ENCODE measurements around the gene TMEM156.

TMEM156 gene

DNA sequence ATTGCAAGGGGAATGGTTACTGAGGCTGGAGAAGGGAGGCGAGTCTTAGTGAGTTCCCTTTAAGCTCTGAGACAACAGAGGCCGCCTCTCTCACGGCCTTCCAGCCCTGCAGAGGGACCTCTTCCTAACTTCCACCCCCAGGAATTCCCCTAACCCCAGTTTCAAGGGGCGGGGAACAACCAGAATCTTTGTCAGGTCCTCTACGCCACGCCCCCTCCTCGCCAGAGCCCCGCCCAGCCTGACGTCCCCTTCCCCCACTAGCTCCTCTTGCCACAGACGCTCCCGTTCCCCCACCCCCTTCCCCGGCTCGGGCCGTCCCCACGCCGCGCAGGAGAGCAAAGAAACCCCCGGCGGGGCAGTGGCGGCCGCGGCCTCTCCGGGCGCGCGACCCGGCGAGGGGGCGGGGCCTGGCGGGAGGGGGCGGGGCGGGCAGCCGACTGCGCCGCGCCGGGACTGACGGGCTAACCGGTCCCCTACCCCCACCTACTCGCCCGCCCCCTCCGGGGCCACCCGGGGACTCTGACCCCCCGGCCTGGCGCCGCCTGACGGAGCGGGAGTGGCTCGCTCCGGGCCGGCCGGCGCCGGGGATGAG lies 12.3 kb upstream of the TMEM156 start:
- ATAC-seq (ENCODE audit: insufficient read depth, low read depth) (peak; percentile 79), DNase-seq (peak; percentile 89)
- TF ChIP-seq, protein P1, sequence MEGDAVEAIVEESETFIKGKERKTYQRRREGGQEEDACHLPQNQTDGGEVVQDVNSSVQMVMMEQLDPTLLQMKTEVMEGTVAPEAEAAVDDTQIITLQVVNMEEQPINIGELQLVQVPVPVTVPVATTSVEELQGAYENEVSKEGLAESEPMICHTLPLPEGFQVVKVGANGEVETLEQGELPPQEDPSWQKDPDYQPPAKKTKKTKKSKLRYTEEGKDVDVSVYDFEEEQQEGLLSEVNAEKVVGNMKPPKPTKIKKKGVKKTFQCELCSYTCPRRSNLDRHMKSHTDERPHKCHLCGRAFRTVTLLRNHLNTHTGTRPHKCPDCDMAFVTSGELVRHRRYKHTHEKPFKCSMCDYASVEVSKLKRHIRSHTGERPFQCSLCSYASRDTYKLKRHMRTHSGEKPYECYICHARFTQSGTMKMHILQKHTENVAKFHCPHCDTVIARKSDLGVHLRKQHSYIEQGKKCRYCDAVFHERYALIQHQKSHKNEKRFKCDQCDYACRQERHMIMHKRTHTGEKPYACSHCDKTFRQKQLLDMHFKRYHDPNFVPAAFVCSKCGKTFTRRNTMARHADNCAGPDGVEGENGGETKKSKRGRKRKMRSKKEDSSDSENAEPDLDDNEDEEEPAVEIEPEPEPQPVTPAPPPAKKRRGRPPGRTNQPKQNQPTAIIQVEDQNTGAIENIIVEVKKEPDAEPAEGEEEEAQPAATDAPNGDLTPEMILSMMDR (IDR thresholded peaks at IDR 0.05; ENCODE audit: borderline replicate concordance, extremely low read depth, low read length, poor library complexity, severe bottlenecking) = peak; percentile 12
- no peak for TF ChIP-seq EZH2 (IDR thresholded peaks at IDR 0.05; ENCODE audit: borderline replicate concordance, low read depth, low read length, severe bottlenecking)
- H3K4me2 ChIP-seq (ENCODE audit: insufficient read depth, low read length) = peak overlapping the region; percentile 73
- peaks cover 42% of the 10 kb centered on the region for H3K4me1 ChIP-seq (ENCODE audit: insufficient read depth, low read length)
- H3K36me3 ChIP-seq (ENCODE audit: insufficient read depth, low read length) = peaks cover 2% of the 10 kb centered on the region; the same call in 1 of the 2 replicates
- H3K27ac ChIP-seq (ENCODE audit: low read length) = peak overlapping the region; percentile 67
- H3K79me2 ChIP-seq (ENCODE audit: insufficient read depth, low read length) = peaks cover 17% of the 10 kb centered on the region
- no peaks in the 10 kb centered on the region for H3K9me3 ChIP-seq (ENCODE audit: insufficient read depth, low read length, severe bottlenecking)
- H3K27me3 ChIP-seq (ENCODE audit: insufficient read depth, low read length, poor library complexity) = no peaks in the 10 kb centered on the region
- peak overlapping the region; percentile 78 for H3K9ac ChIP-seq (ENCODE audit: low read depth, low read length)
- peak overlapping the region; percentile 83 for H2AFZ ChIP-seq (ENCODE audit: low read depth, low read length)
- peak overlapping the region; percentile 32 to 64; a peak in 3 of 4 replicates for H3K4me3 ChIP-seq (ENCODE audit: low read depth in 1 of 2, low read length in 2 of 2)
- no peaks in the 10 kb centered on the region; the same call in 1 of the 2 replicates for H4K20me1 ChIP-seq (ENCODE audit: insufficient read depth, low read length)

DNA sequence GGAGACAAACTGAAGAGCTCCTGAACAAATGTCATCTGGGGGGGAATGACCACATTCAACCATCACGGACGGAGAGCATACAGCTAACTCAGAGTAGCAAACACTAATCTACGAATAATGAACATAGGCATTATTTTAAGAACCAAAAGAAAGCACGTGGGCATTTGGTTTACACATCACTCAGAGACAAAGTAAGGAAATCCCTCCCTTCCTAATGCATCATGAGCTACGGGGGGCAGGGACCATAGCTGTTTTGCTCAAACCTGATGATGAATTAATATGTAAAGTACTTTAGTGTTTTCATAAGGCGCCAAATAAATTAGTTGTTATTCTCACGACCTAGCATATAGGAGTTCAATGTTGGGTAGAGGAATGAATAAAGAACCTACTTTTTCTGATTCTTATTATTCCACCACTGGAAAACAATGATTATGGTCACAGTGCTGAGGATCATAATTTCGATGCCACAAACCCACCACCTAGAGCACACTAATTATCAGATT lies 11.7 kb upstream of the TMEM156 start:
- Histone ChIP-seq H3K36me3 (ENCODE audit: insufficient read depth, low read length) (peaks cover 2% of the 10 kb centered on the region; the same call in 1 of the 2 replicates), H3K4me1 (ENCODE audit: insufficient read depth, low read length) (peaks cover 42% of the 10 kb centered on the region), H3K27me3 (ENCODE audit: insufficient read depth, low read length, poor library complexity) (no peaks in the 10 kb centered on the region), H4K20me1 (ENCODE audit: insufficient read depth, low read length) (no peaks in the 10 kb centered on the region), H2AFZ (ENCODE audit: low read depth, low read length) (peak overlapping the region; percentile 83), H3K9ac (ENCODE audit: low read depth, low read length) (peak overlapping the region; percentile 78), H3K27ac (ENCODE audit: low read length) (peak overlapping the region; percentile 67), H3K9me3 (ENCODE audit: insufficient read depth, low read length, severe bottlenecking) (no peaks in the 10 kb centered on the region), H3K4me2 (ENCODE audit: insufficient read depth, low read length) (peak overlapping the region; percentile 73), H3K79me2 (ENCODE audit: insufficient read depth, low read length) (peaks cover 12% of the 10 kb centered on the region), H3K4me3 (ENCODE audit: low read depth in 1 of 2, low read length in 2 of 2) (peak overlapping the region; percentile 32 to 64; a peak in 3 of 4 replicates)
- no peak for DNase-seq
- ATAC-seq (ENCODE audit: insufficient read depth, low read depth) = no peak; the same call in 2 of the 3 replicates
- no peak for TF ChIP-seq EZH2 (IDR thresholded peaks at IDR 0.05; ENCODE audit: borderline replicate concordance, low read depth, low read length, severe bottlenecking)
- TF ChIP-seq, protein P1 (IDR thresholded peaks at IDR 0.05; ENCODE audit: borderline replicate concordance, extremely low read depth, low read length, poor library complexity, severe bottlenecking) = no peak

DNA sequence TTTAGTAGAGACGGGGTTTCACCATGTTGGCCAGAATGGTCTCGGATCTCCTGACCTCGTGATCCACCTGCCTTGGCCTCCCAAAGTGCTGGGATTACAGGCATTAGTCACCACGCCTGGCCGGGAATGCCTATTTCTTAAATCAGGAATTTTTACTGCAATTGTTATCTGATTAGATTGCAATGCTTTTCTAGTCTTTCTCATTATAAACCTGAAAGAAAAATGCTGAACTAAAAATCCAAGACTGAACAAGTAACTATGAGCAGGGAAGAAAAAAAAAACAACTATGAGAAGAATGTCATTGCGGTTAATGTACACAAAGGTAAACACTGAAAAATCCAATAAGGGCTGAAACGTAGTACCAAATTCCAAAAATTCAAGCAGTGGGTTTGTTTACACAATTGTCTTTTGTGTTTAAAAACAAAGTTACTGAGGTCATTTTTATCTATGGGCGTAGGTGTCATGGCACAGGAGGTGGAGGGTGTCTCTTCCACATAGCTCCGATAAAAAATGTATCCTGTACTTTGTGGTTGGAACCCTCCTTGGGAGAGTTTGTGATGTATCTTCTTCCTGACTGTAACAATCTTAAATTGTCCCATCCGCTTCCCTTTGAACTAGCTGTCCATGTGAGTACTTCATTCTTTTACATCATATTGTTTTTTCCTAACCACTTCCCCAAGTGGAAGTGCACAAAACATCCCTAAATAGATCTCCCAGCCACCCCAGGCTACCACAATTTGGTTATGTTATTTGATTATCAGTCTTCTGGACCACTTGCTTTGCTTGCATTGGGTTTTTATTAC lies 11.1 kb upstream of the TMEM156 start:
- Histone ChIP-seq H3K4me2 (ENCODE audit: insufficient read depth, low read length) (peak overlapping the region; percentile 73), H3K27me3 (ENCODE audit: insufficient read depth, low read length, poor library complexity) (no peaks in the 10 kb centered on the region), H3K9ac (ENCODE audit: low read depth, low read length) (peak overlapping the region; percentile 78; the same call in 1 of the 2 replicates), H2AFZ (ENCODE audit: low read depth, low read length) (peak overlapping the region; percentile 83), H3K27ac (ENCODE audit: low read length) (peak overlapping the region; percentile 67; the same call in 1 of the 2 replicates), H3K79me2 (ENCODE audit: insufficient read depth, low read length) (peaks cover 10% of the 10 kb centered on the region), H4K20me1 (ENCODE audit: insufficient read depth, low read length) (no peaks in the 10 kb centered on the region), H3K9me3 (ENCODE audit: insufficient read depth, low read length, severe bottlenecking) (no peaks in the 10 kb centered on the region), H3K36me3 (ENCODE audit: insufficient read depth, low read length) (no peaks in the 10 kb centered on the region), H3K4me3 (ENCODE audit: low read depth in 1 of 2, low read length in 2 of 2) (peak overlapping the region; percentile 32 to 64; a peak in 3 of 4 replicates), H3K4me1 (ENCODE audit: insufficient read depth, low read length) (peaks cover 41% of the 10 kb centered on the region)
- TF ChIP-seq, protein P1 (IDR thresholded peaks at IDR 0.05; ENCODE audit: borderline replicate concordance, extremely low read depth, low read length, poor library complexity, severe bottlenecking) = no peak
- TF ChIP-seq EZH2 (IDR thresholded peaks at IDR 0.05; ENCODE audit: borderline replicate concordance, low read depth, low read length, severe bottlenecking) = no peak
- no peak for DNase-seq
- ATAC-seq (ENCODE audit: insufficient read depth, low read depth) = no peak
